ENCODE results near the gene CRK. TPM values are rescaled to one million over a fixed set of nuclear protein-coding genes. Genes with fewer than 3 reads are reported as not detected.
A peak's percentile ranks its signal among the peaks of the same experiment; 100 is the strongest.

The CRK gene
- total and polyA plus RNA-seq, 5 donors from 2014 or later = 15.3 to 33.0 (median 24.9) TPM

GRCh38 chr17:1490643-1491442 lies 34.8 kb upstream of the CRK start:
- H3K4me3 Mint-ChIP-seq = peak overlapping the region; percentile 89 to 98 (median 92)
- H3K36me3 Mint-ChIP-seq = peaks cover 4% of the 10 kb centered on the region
- DNase-seq (peak; percentile 50 to 69 (median 60)), ATAC-seq (ENCODE audit: low read depth in 2 of 2) (peak; percentile 59 to 63)
- H3K36me3 ChIP-seq (ENCODE audit: control insufficient read depth, insufficient read depth, low read length) = no peaks in the 10 kb centered on the region
- peak overlapping the region; percentile 59 for H3K4me3 ChIP-seq (ENCODE audit: low read depth, low read length)
- H3K27ac ChIP-seq (ENCODE audit: insufficient read depth, low read length, poor library complexity, severe bottlenecking) = peak overlapping the region; percentile 63
- H3K4me1 ChIP-seq (ENCODE audit: control insufficient read depth, insufficient read depth, low read length, poor library complexity, severe bottlenecking) = peaks cover 54% of the 10 kb centered on the region
- H3K27me3 ChIP-seq (ENCODE audit: control insufficient read depth, insufficient read depth, low read length) = no peaks in the 10 kb centered on the region
- H3K9me3 ChIP-seq (ENCODE audit: control insufficient read depth in 2 of 2, low read length in 2 of 2) = no peaks in the 10 kb centered on the region
- no peaks in the 10 kb centered on the region for H3K9me3 Mint-ChIP-seq
- no peaks in the 10 kb centered on the region for H3K27me3 Mint-ChIP-seq
- H3K27ac Mint-ChIP-seq = peak overlapping the region; percentile 75 to 81 (median 78)
- peaks cover 5 to 48% (median 16%) of the 10 kb centered on the region in 4 donors for H3K4me1 Mint-ChIP-seq

DNA sequence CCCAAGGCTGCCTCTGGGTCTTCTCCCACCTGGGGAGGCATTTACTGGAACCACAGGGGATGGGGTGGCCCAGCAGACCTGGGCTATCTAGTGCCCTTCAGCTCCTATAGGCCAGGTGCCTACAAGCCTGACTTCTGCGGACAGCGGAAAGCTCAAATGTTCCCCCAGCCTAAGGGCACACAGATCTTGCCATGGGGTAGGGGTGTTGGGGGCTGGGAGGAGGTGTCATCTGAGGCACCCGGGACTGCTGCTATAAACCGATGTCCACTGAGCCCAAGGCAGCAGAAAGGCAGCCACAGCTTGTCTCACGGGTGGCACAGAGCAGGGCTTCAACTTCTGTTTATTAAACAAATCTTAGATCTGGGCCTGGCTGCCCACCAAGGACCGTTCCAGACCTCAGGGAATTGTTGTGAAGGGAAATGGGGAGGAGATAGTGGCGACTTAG lies 32.8 kb upstream of the CRK start:
- Histone ChIP-seq H3K9me3 (ENCODE audit: control insufficient read depth in 2 of 2, low read length in 2 of 2) (no peaks in the 10 kb centered on the region), H3K4me3 (ENCODE audit: low read depth, low read length) (no peak overlapping the region), H3K36me3 (ENCODE audit: control insufficient read depth, insufficient read depth, low read length) (no peaks in the 10 kb centered on the region), H3K27ac (ENCODE audit: insufficient read depth, low read length, poor library complexity, severe bottlenecking) (peak overlapping the region; percentile 83), H3K27me3 (ENCODE audit: control insufficient read depth, insufficient read depth, low read length) (no peaks in the 10 kb centered on the region), H3K4me1 (ENCODE audit: control insufficient read depth, insufficient read depth, low read length, poor library complexity, severe bottlenecking) (peaks cover 61% of the 10 kb centered on the region)
- Mint-ChIP-seq H3K9me3 (no peaks in the 10 kb centered on the region), H3K4me3 (peak overlapping the region; percentile 88 to 98 (median 92)), H3K4me1 (peaks cover 5 to 59% (median 16%) of the 10 kb centered on the region in 4 donors), H3K27me3 (no peaks in the 10 kb centered on the region), H3K27ac (peak overlapping the region in 2 of 3 donors; percentile 81 to 86), H3K36me3 (no peaks in the 10 kb centered on the region)
- no peak for DNase-seq
- no peak for ATAC-seq (ENCODE audit: low read depth in 2 of 2)

DNA sequence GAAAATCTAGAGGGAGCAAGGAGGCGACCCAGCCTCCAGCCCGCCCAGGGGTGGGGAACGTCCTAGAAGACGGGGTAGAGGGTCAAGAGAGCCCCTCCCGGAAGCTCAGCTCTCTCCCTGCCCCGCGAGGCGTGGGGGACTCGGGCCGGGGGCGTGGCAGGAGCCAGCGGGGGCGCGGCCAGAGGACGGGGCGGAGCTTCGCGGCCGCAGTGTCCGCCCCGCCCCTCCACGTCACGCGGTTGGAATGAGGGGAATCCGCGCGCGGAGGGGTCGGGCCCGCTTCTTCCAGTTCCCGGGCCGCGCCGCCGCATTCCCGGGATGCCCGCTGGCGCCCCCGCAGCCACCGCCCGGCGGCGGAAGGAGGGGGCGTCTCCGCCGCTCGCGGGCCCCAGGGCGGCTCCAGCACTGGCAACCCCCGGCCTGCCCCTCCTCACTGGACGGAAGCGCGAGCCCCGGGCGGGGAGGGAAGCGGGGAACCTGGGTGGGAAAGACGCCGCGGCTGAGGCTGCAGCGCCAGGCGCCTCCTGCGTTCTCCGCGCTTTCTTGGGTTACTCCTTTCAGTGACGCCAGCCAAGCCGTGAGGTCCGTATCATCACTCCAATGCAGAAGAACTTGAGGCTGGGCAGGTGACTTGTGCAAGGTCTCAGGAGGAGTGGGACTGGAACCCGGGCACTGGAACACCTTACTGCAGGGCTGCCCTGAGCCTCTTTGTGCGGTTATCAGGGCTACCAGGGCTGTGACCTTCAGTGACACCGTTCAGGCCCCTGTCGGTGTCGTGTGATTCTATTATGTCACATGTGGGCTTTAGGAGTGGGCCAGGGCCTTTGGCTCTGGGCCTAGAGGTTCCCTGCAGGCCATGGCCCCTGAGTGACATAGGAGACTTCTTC lies 32.1 kb upstream of the CRK start:
- DNase-seq = peak; percentile 61 to 78 (median 72)
- Histone ChIP-seq H3K27ac (ENCODE audit: insufficient read depth, low read length, poor library complexity, severe bottlenecking) (peak overlapping the region; percentile 83), H3K4me3 (ENCODE audit: low read depth, low read length) (peak overlapping the region; percentile 53), H3K36me3 (ENCODE audit: control insufficient read depth, insufficient read depth, low read length) (no peaks in the 10 kb centered on the region), H3K27me3 (ENCODE audit: control insufficient read depth, insufficient read depth, low read length) (no peaks in the 10 kb centered on the region), H3K9me3 (ENCODE audit: control insufficient read depth in 2 of 2, low read length in 2 of 2) (no peaks in the 10 kb centered on the region), H3K4me1 (ENCODE audit: control insufficient read depth, insufficient read depth, low read length, poor library complexity, severe bottlenecking) (peaks cover 61% of the 10 kb centered on the region)
- H3K4me1 Mint-ChIP-seq = peaks cover 5 to 60% (median 16%) of the 10 kb centered on the region in 4 donors
- H3K9me3 Mint-ChIP-seq = no peaks in the 10 kb centered on the region
- peak; percentile 35 for ATAC-seq (ENCODE audit: low read depth in 2 of 2)
- H3K36me3 Mint-ChIP-seq = no peaks in the 10 kb centered on the region
- peak overlapping the region; percentile 89 to 98 (median 92) for H3K4me3 Mint-ChIP-seq
- H3K27me3 Mint-ChIP-seq = no peaks in the 10 kb centered on the region
- H3K27ac Mint-ChIP-seq = peak overlapping the region; percentile 72 to 86 (median 84)

DNA sequence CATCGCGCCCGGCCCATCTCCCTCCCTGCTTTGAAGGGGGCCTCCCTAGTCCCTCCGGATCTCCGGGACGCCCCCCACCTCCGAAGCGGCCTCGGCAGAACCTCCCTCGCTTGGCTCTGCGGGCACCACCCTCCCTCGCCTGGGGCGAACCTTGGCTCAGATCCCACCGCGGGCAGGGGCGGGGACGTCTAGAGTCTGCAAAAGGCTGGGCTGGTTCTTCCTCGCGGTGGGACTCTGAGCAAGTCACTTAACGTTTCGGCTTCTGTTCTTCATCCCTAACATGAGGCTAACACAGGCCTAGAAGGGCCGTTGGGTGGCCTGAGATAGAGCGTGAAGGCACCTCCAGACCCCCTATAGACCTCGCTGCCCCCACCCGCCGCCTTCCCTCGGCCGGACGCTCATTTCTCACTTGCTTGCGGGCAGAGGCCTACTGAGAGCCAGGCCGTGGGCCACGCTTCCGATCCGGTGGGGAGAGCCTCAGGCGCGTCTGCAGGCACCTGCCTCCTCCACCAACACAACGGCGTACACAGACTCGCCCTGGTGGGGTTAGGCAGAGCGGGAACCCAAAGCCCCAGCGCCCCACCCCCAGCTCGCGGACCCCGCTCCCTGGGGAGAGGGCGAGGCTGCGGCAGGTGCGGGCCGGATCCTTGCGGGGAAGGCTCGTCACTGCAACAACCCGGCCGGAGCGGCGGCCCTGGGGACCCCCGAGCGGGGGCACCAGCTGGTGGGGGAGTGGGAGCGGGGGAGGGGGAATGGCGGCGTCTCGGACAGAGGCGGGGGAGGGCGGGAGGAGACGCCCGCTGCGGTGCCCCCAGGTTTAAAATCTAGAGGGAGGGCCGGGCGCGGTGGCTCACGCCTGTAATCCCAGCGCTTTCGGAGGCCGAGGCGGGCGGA lies 31.0 kb upstream of the CRK start:
- Histone ChIP-seq H3K4me1 (ENCODE audit: control insufficient read depth, insufficient read depth, low read length, poor library complexity, severe bottlenecking) (peaks cover 51% of the 10 kb centered on the region), H3K36me3 (ENCODE audit: control insufficient read depth, insufficient read depth, low read length) (no peaks in the 10 kb centered on the region), H3K4me3 (ENCODE audit: low read depth, low read length) (peak overlapping the region; percentile 53), H3K9me3 (ENCODE audit: control insufficient read depth in 2 of 2, low read length in 2 of 2) (no peaks in the 10 kb centered on the region), H3K27ac (ENCODE audit: insufficient read depth, low read length, poor library complexity, severe bottlenecking) (peak overlapping the region; percentile 83), H3K27me3 (ENCODE audit: control insufficient read depth, insufficient read depth, low read length) (no peaks in the 10 kb centered on the region)
- Mint-ChIP-seq H3K4me1 (peaks cover 5 to 52% (median 15%) of the 10 kb centered on the region in 4 donors), H3K27ac (peak overlapping the region; percentile 79 to 92 (median 84)), H3K4me3 (peak overlapping the region; percentile 87 to 92 (median 89)), H3K36me3 (peaks cover 2% of the 10 kb centered on the region), H3K27me3 (no peaks in the 10 kb centered on the region), H3K9me3 (no peaks in the 10 kb centered on the region)
- DNase-seq (peak; percentile 69 to 73 (median 70)), ATAC-seq (ENCODE audit: low read depth in 2 of 2) (peak; percentile 19 to 26)

DNA sequence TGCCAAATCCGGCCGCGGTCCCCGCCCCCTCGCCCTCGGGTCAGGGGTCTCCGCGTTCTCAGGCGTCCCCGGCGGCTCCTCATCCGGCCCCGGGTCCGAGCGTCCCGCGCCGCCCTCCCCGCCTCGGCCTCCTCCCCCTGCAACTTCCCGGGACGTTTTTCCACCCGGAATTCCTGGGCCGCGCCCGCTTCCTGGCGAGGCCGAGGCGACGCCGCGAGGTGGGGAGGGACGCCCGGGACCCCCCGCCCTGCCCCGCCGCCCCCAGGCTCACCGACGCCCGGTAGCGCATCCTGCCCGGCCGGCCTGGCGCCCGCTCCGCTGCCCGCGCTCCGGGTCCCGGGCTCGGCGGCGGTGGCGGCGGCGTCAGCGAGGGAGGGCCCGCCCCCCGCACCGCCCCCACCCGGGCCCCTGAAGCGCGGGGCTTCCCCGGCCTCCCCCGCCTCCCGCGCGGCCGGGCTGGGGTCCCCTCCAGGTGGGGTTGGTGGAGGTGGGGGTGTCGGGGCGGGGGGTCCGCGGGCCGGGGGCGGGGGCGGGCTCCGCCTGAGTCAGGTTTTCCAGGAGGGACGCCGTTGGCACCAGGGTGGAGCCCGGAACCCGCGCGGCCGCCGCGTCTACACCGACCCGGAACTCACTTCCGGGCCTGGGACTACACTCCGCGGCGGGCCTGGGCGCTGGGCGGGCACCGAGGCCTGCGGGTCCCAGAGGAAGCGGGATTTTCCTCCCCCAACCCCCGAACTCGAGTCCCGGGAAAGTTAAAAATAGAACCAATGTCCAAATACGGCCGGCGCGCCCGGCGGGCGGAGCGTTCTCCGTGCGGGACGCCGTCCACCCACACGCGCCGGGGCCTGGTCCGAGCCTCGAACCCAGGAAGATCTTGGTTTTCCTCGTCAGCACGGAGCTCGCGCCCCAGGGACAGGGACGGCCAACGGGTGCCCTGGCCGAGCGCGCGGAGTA lies 29.7 kb upstream of the CRK start:
- Histone ChIP-seq H3K9me3 (ENCODE audit: control insufficient read depth in 2 of 2, low read length in 2 of 2) (no peaks in the 10 kb centered on the region), H3K4me1 (ENCODE audit: control insufficient read depth, insufficient read depth, low read length, poor library complexity, severe bottlenecking) (peaks cover 42% of the 10 kb centered on the region), H3K4me3 (ENCODE audit: low read depth, low read length) (no peak overlapping the region), H3K27ac (ENCODE audit: insufficient read depth, low read length, poor library complexity, severe bottlenecking) (peak overlapping the region; percentile 83), H3K36me3 (ENCODE audit: control insufficient read depth, insufficient read depth, low read length) (peaks cover 4% of the 10 kb centered on the region), H3K27me3 (ENCODE audit: control insufficient read depth, insufficient read depth, low read length) (no peaks in the 10 kb centered on the region)
- peak overlapping the region in 2 of 3 donors; percentile 58 to 92 for H3K27ac Mint-ChIP-seq
- DNase-seq (peak; percentile 60 to 67 (median 60)), ATAC-seq (ENCODE audit: low read depth in 2 of 2) (peak; percentile 38 to 49)
- peaks cover 12% of the 10 kb centered on the region for H3K36me3 Mint-ChIP-seq
- no peaks in the 10 kb centered on the region for H3K27me3 Mint-ChIP-seq
- H3K9me3 Mint-ChIP-seq = peaks cover 0 to 1% (median 0%) of the 10 kb centered on the region in 7 donors
- peak overlapping the region; percentile 81 to 96 (median 90) for H3K4me3 Mint-ChIP-seq
- H3K4me1 Mint-ChIP-seq = peaks cover 5 to 50% (median 14%) of the 10 kb centered on the region in 4 donors

DNA sequence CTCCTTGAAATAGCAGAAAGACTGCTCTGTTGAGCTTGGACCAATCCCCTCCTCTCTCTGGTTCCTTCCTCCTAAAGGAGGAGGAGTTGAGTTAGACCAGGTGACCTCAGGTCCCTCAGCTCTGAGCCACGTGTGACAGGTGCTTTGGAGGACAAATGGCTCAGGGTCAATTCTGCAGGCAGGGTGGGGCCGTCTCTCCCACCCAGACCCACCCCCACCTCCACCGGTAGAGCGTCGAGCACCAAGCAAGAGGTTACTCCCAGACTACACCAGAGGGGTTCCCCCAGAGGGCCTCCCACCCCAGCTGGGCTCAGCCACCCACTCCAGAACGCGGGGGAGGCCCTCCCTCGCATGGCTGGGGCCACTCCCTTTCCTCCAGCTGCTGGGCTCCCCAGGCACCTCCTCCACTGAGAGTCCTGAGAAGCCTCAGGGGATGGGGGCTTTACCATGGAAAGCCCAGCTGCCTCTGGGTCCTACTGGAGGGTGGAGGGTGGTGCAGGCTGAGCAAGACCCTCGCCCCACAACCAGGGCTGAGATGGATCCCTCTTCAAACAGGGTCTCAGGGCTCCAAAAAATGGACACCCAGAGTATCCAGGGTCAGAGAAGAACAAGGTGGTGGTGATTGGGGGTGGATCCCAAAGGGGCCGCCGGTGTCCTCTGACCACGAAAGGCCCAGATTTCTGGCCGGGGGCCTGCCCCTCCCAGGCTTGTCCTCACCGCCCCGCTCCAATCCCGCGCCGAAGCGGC lies 28.8 kb upstream of the CRK start:
- Histone ChIP-seq H3K9me3 (ENCODE audit: control insufficient read depth in 2 of 2, low read length in 2 of 2) (no peaks in the 10 kb centered on the region), H3K4me1 (ENCODE audit: control insufficient read depth, insufficient read depth, low read length, poor library complexity, severe bottlenecking) (peaks cover 35% of the 10 kb centered on the region), H3K4me3 (ENCODE audit: low read depth, low read length) (peak overlapping the region; percentile 26), H3K27ac (ENCODE audit: insufficient read depth, low read length, poor library complexity, severe bottlenecking) (peak overlapping the region; percentile 80), H3K27me3 (ENCODE audit: control insufficient read depth, insufficient read depth, low read length) (no peaks in the 10 kb centered on the region), H3K36me3 (ENCODE audit: control insufficient read depth, insufficient read depth, low read length) (peaks cover 4% of the 10 kb centered on the region)
- Mint-ChIP-seq H3K27me3 (no peaks in the 10 kb centered on the region), H3K36me3 (peaks cover 12% of the 10 kb centered on the region), H3K27ac (peak overlapping the region; percentile 58 to 78 (median 66)), H3K4me3 (peak overlapping the region; percentile 81 to 96 (median 88)), H3K9me3 (peaks cover 0 to 1% (median 0%) of the 10 kb centered on the region in 7 donors), H3K4me1 (peaks cover 0 to 43% (median 8%) of the 10 kb centered on the region in 4 donors)
- DNase-seq (peak; percentile 56 to 57 (median 57)), ATAC-seq (ENCODE audit: low read depth in 2 of 2) (peak; percentile 32 to 43)

Data from CD4-positive, CD25-positive, alpha-beta regulatory T cell (primary cell).